Stimulated activated CD4-positive, alpha-beta T cell treated with anti-CD3 and anti-CD28 coated beads, Interleukin-15, amount 100 ng/mL, for 24 hours (primary cell): ENCODE results near the gene PEPD.

Source experiments
- DNase-seq: peaks from one replicate; pipeline ENCODE4 v3.0.0-alpha.2; 2020

The PEPD gene

GRCh38 chr19:33510462-33511194 lies 11.0 kb downstream of the PEPD start:
- DNase-seq, result no peak

- DNase-seq, result no peak
These were observed 11.8 kb downstream of the PEPD start for GRCh38 chr19:33509774-33510173.

- no peak for DNase-seq
These were observed 12.5 kb downstream of the PEPD start for GRCh38 chr19:33508941-33509614.

GRCh38 chr19:33508431-33508830 lies 13.2 kb downstream of the PEPD start:
- DNase-seq, result no peak

- no peak for DNase-seq
These were observed 13.6 kb downstream of the PEPD start for GRCh38 chr19:33508009-33508408.

- DNase-seq, result no peak
These were observed 14.3 kb downstream of the PEPD start for GRCh38 chr19:33507021-33507956.

- no peak for DNase-seq
These were observed 15.1 kb downstream of the PEPD start for GRCh38 chr19:33506498-33506897.

GRCh38 chr19:33505823-33506222 lies 15.8 kb downstream of the PEPD start:
- no peak for DNase-seq

GRCh38 chr19:33505148-33505547 lies 16.4 kb downstream of the PEPD start:
- DNase-seq, result no peak

GRCh38 chr19:33504058-33504444 lies 17.5 kb downstream of the PEPD start:
- no peak for DNase-seq

GRCh38 chr19:33503433-33504057 lies 18.0 kb downstream of the PEPD start:
- no peak for DNase-seq

GRCh38 chr19:33503030-33503429 lies 18.6 kb downstream of the PEPD start:
- no peak for DNase-seq

GRCh38 chr19:33502521-33502920 lies 19.1 kb downstream of the PEPD start:
- DNase-seq, result no peak

GRCh38 chr19:33501693-33502356 lies 19.8 kb downstream of the PEPD start:
- no peak for DNase-seq

GRCh38 chr19:33500991-33501390 lies 20.6 kb downstream of the PEPD start:
- no peak for DNase-seq

GRCh38 chr19:33500586-33500985 lies 21.0 kb downstream of the PEPD start:
- DNase-seq, result no peak

GRCh38 chr19:33499671-33500506 lies 21.7 kb downstream of the PEPD start:
- DNase-seq, result no peak

- no peak for DNase-seq
These were observed 22.3 kb downstream of the PEPD start for GRCh38 chr19:33499248-33499647.

GRCh38 chr19:33498391-33499000 lies 23.1 kb downstream of the PEPD start:
- no peak for DNase-seq

- DNase-seq, result no peak
These were observed 23.8 kb downstream of the PEPD start for GRCh38 chr19:33497778-33498175.

GRCh38 chr19:33497131-33497777 lies 24.3 kb downstream of the PEPD start:
- no peak for DNase-seq
